ENCODE data around the gene HCFC1. TPM values are rescaled to one million over a fixed set of nuclear protein-coding genes. Genes with fewer than 3 reads are reported as not detected.

HCFC1 gene
- total and polyA plus RNA-seq, 9 of the 15 experiments (the other 6 are each of a cell fraction or from before 2014, with no cell fraction given), result 2.8 to 133 (median 17.1) TPM

DNA sequence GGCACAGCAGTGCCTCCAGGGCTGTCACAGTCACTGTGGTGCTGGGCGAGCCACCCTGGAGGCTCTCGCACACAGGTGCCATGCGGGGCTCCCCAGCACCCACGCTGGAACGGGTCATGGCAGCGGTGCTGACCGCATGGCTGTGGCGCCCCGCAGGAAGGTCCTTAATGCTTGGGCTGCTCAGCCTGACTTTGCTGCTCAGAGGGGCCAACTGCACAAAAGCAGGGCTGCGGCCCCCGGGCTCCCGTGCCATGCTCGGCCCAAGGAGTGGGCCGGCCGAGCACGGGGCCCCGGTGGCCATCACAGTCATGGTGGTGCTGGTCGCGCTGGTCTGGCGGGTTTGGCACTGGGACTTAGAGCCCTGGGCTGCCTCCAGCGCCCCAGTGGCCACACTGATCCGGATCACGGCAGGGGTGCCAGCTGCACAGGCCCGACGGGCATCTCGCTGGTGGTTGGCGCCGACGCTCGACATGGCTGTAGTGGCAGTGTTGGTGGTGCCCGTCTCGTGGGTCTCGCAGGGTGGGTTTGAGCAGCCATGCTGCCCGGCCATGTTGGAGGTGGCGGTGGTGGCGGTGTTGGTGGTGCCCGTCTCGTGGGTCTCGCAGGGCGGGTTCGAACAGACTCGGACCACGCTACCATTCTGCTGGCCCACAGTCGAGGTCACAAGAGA, 16.9 kb downstream of the HCFC1 start:
- no peak for DNase-seq (ENCODE audit: extremely low read depth in 1 of 4, low spot score in 3 of 4)
- peaks cover 100% of the 10 kb centered on the region; the same call in 2 of the 3 replicates for H3K36me3 ChIP-seq (ENCODE audit: control insufficient read depth, insufficient read depth, low read length)
- H3K4me3 ChIP-seq, result no peak overlapping the region
- H3K27ac ChIP-seq (ENCODE audit: extremely low read depth, low read depth, low read length), result no peak overlapping the region
- intact Hi-C loops (cut with micrococcal nuclease) (no loop called here), in situ Hi-C loops (cut with MboI) (no loop called here)
- no peak for ATAC-seq
- POLR2A ChIA-PET, result no interaction called here
- no peak overlapping the region for H2AFZ ChIP-seq (ENCODE audit: low read depth, low read length)
- no peak overlapping the region for H3K9ac ChIP-seq (ENCODE audit: insufficient read depth in 1 of 2, low read depth in 2 of 2, low read length in 2 of 2)
- peaks cover 0 to 37% of the 10 kb centered on the region in 2 experiments; a peak in 2 of 5 replicates for H3K4me1 ChIP-seq (replicated peaks in 1 of 2; ENCODE audit: control insufficient read depth in 2 of 2, insufficient read depth in 2 of 2, low read length in 2 of 2)
- H4K20me1 ChIP-seq (replicated peaks; ENCODE audit: control insufficient read depth, insufficient read depth, low read length), result no peaks in the 10 kb centered on the region
- FAIRE-seq, result no peak
- H3K79me2 ChIP-seq (ENCODE audit: control insufficient read depth, insufficient read depth, low read length), result peaks cover 9% of the 10 kb centered on the region; the same call in 2 of the 3 replicates
- H3K9me1 ChIP-seq (ENCODE audit: control insufficient read depth, insufficient read depth, low read length), result no peaks in the 10 kb centered on the region
- no peaks in the 10 kb centered on the region for H3K9me3 ChIP-seq (replicated peaks; ENCODE audit: control insufficient read depth, insufficient read depth, low read depth, low read length)
- no peaks in the 10 kb centered on the region for H3K27me3 ChIP-seq (ENCODE audit: control insufficient read depth in 2 of 2, insufficient read depth in 2 of 2, low read length in 2 of 2)
- BruUV-seq (replicated peaks), result TSS peak; percentile 21
- 96% methylated on average over 21 of the region's 44 CpGs for WGBS (ENCODE audit: insufficient coverage, low coverage, missing lambda C conversion rate)
- CTCF ChIA-PET (ENCODE audit: low intra/inter-chr PET ratio), result interaction anchor here (0.6 to 1.0 kb wide), 3 partner anchors 194 to 310 kb away, joined by 3 read pairs; no protein-coding TSS in a partner anchor
- H3K4me2 ChIP-seq (ENCODE audit: insufficient read depth, low read length), result no peak overlapping the region
- peak; percentile 83 for TF ChIP-seq HNRNPL (IDR thresholded peaks at IDR 0.05; ENCODE audit: low read depth, low read length)
- TF ChIP-seq, protein P1, sequence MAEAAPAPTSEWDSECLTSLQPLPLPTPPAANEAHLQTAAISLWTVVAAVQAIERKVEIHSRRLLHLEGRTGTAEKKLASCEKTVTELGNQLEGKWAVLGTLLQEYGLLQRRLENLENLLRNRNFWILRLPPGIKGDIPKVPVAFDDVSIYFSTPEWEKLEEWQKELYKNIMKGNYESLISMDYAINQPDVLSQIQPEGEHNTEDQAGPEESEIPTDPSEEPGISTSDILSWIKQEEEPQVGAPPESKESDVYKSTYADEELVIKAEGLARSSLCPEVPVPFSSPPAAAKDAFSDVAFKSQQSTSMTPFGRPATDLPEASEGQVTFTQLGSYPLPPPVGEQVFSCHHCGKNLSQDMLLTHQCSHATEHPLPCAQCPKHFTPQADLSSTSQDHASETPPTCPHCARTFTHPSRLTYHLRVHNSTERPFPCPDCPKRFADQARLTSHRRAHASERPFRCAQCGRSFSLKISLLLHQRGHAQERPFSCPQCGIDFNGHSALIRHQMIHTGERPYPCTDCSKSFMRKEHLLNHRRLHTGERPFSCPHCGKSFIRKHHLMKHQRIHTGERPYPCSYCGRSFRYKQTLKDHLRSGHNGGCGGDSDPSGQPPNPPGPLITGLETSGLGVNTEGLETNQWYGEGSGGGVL (CRISPR knock-in tag; IDR thresholded peaks at IDR 0.05), result no peak
- no peak for TF ChIP-seq ZNF785 (CRISPR knock-in tag; IDR thresholded peaks at IDR 0.05)
- TF ChIP-seq, protein P2, sequence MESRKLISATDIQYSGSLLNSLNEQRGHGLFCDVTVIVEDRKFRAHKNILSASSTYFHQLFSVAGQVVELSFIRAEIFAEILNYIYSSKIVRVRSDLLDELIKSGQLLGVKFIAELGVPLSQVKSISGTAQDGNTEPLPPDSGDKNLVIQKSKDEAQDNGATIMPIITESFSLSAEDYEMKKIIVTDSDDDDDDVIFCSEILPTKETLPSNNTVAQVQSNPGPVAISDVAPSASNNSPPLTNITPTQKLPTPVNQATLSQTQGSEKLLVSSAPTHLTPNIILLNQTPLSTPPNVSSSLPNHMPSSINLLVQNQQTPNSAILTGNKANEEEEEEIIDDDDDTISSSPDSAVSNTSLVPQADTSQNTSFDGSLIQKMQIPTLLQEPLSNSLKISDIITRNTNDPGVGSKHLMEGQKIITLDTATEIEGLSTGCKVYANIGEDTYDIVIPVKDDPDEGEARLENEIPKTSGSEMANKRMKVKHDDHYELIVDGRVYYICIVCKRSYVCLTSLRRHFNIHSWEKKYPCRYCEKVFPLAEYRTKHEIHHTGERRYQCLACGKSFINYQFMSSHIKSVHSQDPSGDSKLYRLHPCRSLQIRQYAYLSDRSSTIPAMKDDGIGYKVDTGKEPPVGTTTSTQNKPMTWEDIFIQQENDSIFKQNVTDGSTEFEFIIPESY (CRISPR knock-in tag; IDR thresholded peaks at IDR 0.05), result peak; percentile 33; the same call in 1 of the 2 replicates
- no peak for TF ChIP-seq MIER1 (IDR thresholded peaks at IDR 0.05; ENCODE audit: low read depth)
- TF ChIP-seq ARID2 (IDR thresholded peaks at IDR 0.05), result no peak
- no peak for TF ChIP-seq ZNF584 (CRISPR knock-in tag; IDR thresholded peaks at IDR 0.05; ENCODE audit: low read depth)
- TF ChIP-seq, protein P3, sequence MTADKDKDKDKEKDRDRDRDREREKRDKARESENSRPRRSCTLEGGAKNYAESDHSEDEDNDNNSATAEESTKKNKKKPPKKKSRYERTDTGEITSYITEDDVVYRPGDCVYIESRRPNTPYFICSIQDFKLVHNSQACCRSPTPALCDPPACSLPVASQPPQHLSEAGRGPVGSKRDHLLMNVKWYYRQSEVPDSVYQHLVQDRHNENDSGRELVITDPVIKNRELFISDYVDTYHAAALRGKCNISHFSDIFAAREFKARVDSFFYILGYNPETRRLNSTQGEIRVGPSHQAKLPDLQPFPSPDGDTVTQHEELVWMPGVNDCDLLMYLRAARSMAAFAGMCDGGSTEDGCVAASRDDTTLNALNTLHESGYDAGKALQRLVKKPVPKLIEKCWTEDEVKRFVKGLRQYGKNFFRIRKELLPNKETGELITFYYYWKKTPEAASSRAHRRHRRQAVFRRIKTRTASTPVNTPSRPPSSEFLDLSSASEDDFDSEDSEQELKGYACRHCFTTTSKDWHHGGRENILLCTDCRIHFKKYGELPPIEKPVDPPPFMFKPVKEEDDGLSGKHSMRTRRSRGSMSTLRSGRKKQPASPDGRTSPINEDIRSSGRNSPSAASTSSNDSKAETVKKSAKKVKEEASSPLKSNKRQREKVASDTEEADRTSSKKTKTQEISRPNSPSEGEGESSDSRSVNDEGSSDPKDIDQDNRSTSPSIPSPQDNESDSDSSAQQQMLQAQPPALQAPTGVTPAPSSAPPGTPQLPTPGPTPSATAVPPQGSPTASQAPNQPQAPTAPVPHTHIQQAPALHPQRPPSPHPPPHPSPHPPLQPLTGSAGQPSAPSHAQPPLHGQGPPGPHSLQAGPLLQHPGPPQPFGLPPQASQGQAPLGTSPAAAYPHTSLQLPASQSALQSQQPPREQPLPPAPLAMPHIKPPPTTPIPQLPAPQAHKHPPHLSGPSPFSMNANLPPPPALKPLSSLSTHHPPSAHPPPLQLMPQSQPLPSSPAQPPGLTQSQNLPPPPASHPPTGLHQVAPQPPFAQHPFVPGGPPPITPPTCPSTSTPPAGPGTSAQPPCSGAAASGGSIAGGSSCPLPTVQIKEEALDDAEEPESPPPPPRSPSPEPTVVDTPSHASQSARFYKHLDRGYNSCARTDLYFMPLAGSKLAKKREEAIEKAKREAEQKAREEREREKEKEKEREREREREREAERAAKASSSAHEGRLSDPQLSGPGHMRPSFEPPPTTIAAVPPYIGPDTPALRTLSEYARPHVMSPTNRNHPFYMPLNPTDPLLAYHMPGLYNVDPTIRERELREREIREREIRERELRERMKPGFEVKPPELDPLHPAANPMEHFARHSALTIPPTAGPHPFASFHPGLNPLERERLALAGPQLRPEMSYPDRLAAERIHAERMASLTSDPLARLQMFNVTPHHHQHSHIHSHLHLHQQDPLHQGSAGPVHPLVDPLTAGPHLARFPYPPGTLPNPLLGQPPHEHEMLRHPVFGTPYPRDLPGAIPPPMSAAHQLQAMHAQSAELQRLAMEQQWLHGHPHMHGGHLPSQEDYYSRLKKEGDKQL (CRISPR knock-in tag; IDR thresholded peaks at IDR 0.05; ENCODE audit: borderline replicate concordance), result no peak
- TF ChIP-seq MAZ (CRISPR knock-in tag; conservative IDR thresholded peaks at IDR 0.05 in 1 of 2, IDR thresholded peaks at IDR 0.05 in 1 of 2), result no peak
- peak; percentile 33; the same call in 1 of the 2 replicates for TF ChIP-seq RBFOX2 (IDR thresholded peaks at IDR 0.05; ENCODE audit: low read depth, low read length)
- TF ChIP-seq BRF1 (IDR thresholded peaks at IDR 0.05; ENCODE audit: borderline replicate concordance, extremely low read depth, insufficient read length), result no peak
